Adrenal gland (tissue), 12 donors: ENCODE data around the gene PLXNC1. TPM values are rescaled to one million over a fixed set of nuclear protein-coding genes. Genes with fewer than 3 reads are reported as not detected.

ENCODE experiments used
- DNase-seq, 7 donors: peaks; one replicate each; pipeline ENCODE4 v3.0.0-alpha.2; 2019 to 2020
- H3K27ac ChIP-seq, 5 donors: fragments of 200-600 bp; sonication (generic) in 4 of 5; 1 replicate in 3 of 5; 2 replicates in 2 of 5; pipeline versions ENCODE4 v1.5.1 to v1.8.0; 2016 to 2020; ENCODE audit warnings: mild to moderate bottlenecking in 1 of 5
- H3K27me3 ChIP-seq: fragments of 200-600 bp; 2 replicates; pipeline ENCODE4 v1.8.0; 2021
- H3K36me3 ChIP-seq, 2 donors: fragments of 200-600 bp; replicated peaks in 1 of 2; 1 replicate in 1 of 2; 2 replicates in 1 of 2; pipeline versions ENCODE4 v1.5.1 to v1.8.0; 2018 to 2022
- H3K4me1 ChIP-seq, 2 donors: fragments of 200-600 bp; replicated peaks in 1 of 2; 1 replicate in 1 of 2; 2 replicates in 1 of 2; pipeline versions ENCODE4 v1.5.1 to v1.8.0; 2018 to 2021
- H3K4me3 ChIP-seq, 4 donors: fragments of 200-600 bp; sonication (generic) in 3 of 4; one replicate each; pipeline ENCODE4 v1.5.1; 2016 to 2018
- H3K9me3 ChIP-seq, 3 donors: fragments of 200-600 bp; sonication (generic) in 1 of 3; replicated peaks in 1 of 3; 1 replicate in 2 of 3; 2 replicates in 1 of 3; pipeline versions ENCODE4 v1.5.1 to v1.8.0; 2016 to 2021
- CTCF ChIP-seq, 6 experiments: fragments of 450-650 bp in 4 of 6; fragments of 200-600 bp in 2 of 6; sonication (generic) in 1 of 6; IDR thresholded peaks; 1 replicate in 5 of 6; 2 replicates in 1 of 6; pipeline versions ENCODE4 v1.5.1 to v1.8.0; 2016 to 2021; ENCODE audit warnings: antibody characterized with exemption in 6 of 6, mild to moderate bottlenecking in 2 of 6, moderate library complexity in 1 of 6
- POLR2A ChIP-seq, 2 donors: fragments of 450-650 bp; IDR thresholded peaks; one replicate each; pipeline ENCODE4 v1.6.1; 2017; ENCODE audit warnings: antibody characterized with exemption in 2 of 2, mild to moderate bottlenecking in 2 of 2, moderate library complexity in 1 of 2
- WGBS, 4 donors: extraction: QIAGEN DNeasy Blood & Tissue Kit in 2 of 4; methylation state at CpG; one replicate each; pipeline versions ENCODE4 v1.1.5 to v1.1.7; 2013 to 2017; 5-methylcytosine and 5-hydroxymethylcytosine counted together
- intact Hi-C, 2 donors: fragments of 100-400 bp; cut with DNase I; formaldehyde crosslinking; loops; one replicate each; pipeline versions ENCODE4 v1.14.1 to v1.15.0; 2022 to 2023
- polyA plus RNA-seq, 3 donors: library from polyadenylated mRNA; stranded (reverse); fragments of 200-250 nt in 2 of 3; fragments of 350-450 nt in 1 of 3; fragmentation: Illumina TruSeq in 1 of 3; extraction: RNeasy Lipid Tissue Mini Kit (QIAGEN cat#74804) in 1 of 3; gene quantifications; one replicate each; pipeline ENCODE4 v1.2.3, GENCODE V29; 2013 to 2014
- total RNA-seq, 9 donors: library from RNA; depleted of rRNA in 4 of 9; stranded (reverse); fragments of >200 nt in 4 of 9; fragments of 120-200 nt in 1 of 9; fragmentation: NEBNext Ultra II Directional in 1 of 9; extraction: Animal tissue kit (Norgen Biotek cat#: 25700) in 1 of 9; gene quantifications; one replicate each; pipeline versions ENCODE4 v1.1.0 to v1.2.4, GENCODE V29; 2013 to 2023
- donor health status: healthy with polysubstance abuse.
- donor health status: Bipolar disorder and iron deficiency.
- donor health status: DM: yes; HTN: yes; CAD: no.
- donor health status: DM: no; HTN: no; CAD: no.
- donor health status: DM: no; HTN: no; CAD: no.
- donor health status: DM: yes; HTN: yes; CAD: no.

The PLXNC1 gene
- total and polyA plus RNA-seq, 12 donors: 2.5 to 23.4 (median 12.3) TPM

- no peaks in the 10 kb centered on the region for H3K9me3 ChIP-seq
- intact Hi-C loops: no loop called here
- no peaks in the 10 kb centered on the region for H3K27me3 ChIP-seq
- no peaks in the 10 kb centered on the region for H3K36me3 ChIP-seq
- 82 to 93% (median 90%) methylated on average over 4 to 5 of the region's 5 CpGs for WGBS, 4 donors
- no peak overlapping the region for H3K4me3 ChIP-seq
- TF ChIP-seq POLR2A (IDR thresholded peaks at IDR 0.05): no peak
- TF ChIP-seq CTCF (IDR thresholded peaks at IDR 0.05): no peak
- no peaks in the 10 kb centered on the region for H3K4me1 ChIP-seq
- no peak overlapping the region for H3K27ac ChIP-seq
- no peak for DNase-seq
These were observed 123.9 kb downstream of the PLXNC1 start for GRCh38 chr12:94272280-94272679.

- 95 to 100% (median 97%) methylated on average over 3 of the region's 3 CpGs for WGBS, 4 donors
- no peaks in the 10 kb centered on the region for H3K36me3 ChIP-seq
- H3K9me3 ChIP-seq: no peaks in the 10 kb centered on the region
- no peak for TF ChIP-seq POLR2A (IDR thresholded peaks at IDR 0.05)
- TF ChIP-seq CTCF (IDR thresholded peaks at IDR 0.05): no peak
- H3K4me1 ChIP-seq: no peaks in the 10 kb centered on the region
- H3K27ac ChIP-seq: no peak overlapping the region
- H3K27me3 ChIP-seq: no peaks in the 10 kb centered on the region
- no peak overlapping the region for H3K4me3 ChIP-seq
- intact Hi-C loops: no loop called here
- no peak for DNase-seq
These were observed 124.9 kb downstream of the PLXNC1 start for GRCh38 chr12:94273272-94273671.

GRCh38 chr12:94276725-94277124, 128.3 kb downstream of the PLXNC1 start:
- intact Hi-C loops: no loop called here
- TF ChIP-seq POLR2A (IDR thresholded peaks at IDR 0.05) (no peak), CTCF (IDR thresholded peaks at IDR 0.05) (no peak)
- no peaks in the 10 kb centered on the region for H3K4me1 ChIP-seq
- no peaks in the 10 kb centered on the region for H3K27me3 ChIP-seq
- H3K4me3 ChIP-seq: no peak overlapping the region
- 91 to 96% (median 94%) methylated on average over 6 of the region's 6 CpGs for WGBS, 4 donors
- peaks cover 0 to 8% of the 10 kb centered on the region in 2 donors for H3K36me3 ChIP-seq
- H3K9me3 ChIP-seq: no peaks in the 10 kb centered on the region
- H3K27ac ChIP-seq: no peak overlapping the region
- no peak for DNase-seq

GRCh38 chr12:94277426-94278000, 129.1 kb downstream of the PLXNC1 start:
- TF ChIP-seq POLR2A (IDR thresholded peaks at IDR 0.05): no peak
- no peak for TF ChIP-seq CTCF (IDR thresholded peaks at IDR 0.05)
- intact Hi-C loops: no loop called here
- no peaks in the 10 kb centered on the region for H3K9me3 ChIP-seq
- peaks cover 0 to 8% of the 10 kb centered on the region in 2 donors for H3K36me3 ChIP-seq
- no peak for DNase-seq
- H3K27ac ChIP-seq: no peak overlapping the region
- no peak overlapping the region for H3K4me3 ChIP-seq
- H3K4me1 ChIP-seq: no peaks in the 10 kb centered on the region
- 75 to 92% (median 90%) methylated on average over 8 to 9 of the region's 9 CpGs for WGBS, 4 donors
- no peaks in the 10 kb centered on the region for H3K27me3 ChIP-seq
